Pancreas (tissue), 10 donors: ENCODE results near the gene PXDC1. TPM values are rescaled to one million over a fixed set of nuclear protein-coding genes. Genes with fewer than 3 reads are reported as not detected.

ENCODE experiments used
- ATAC-seq, 4 donors: fragments of 200-7000 bp; cut with Tn5 transposase; one replicate each; pipeline versions ENCODE4 v1.8.0 to v1.9.1; 2020; ENCODE audit warnings: mild to moderate bottlenecking in 4 of 4, moderate library complexity in 4 of 4
- DNase-seq, 6 donors: peaks; one replicate each; pipeline ENCODE4 v3.0.0-alpha.2; 2020
- FAIRE-seq: peaks from 2 replicates; lab custom pipeline; 2012; peaks lifted over from hg19 to GRCh38; lab: Jason Lieb, UNC
- H3K27ac ChIP-seq, 4 donors: fragments of 200-600 bp; sonication (generic); 1 replicate in 3 of 4; 2 replicates in 1 of 4; pipeline versions ENCODE4 v1.5.0 to v1.8.0; 2020
- H3K27me3 ChIP-seq, 4 donors: fragments of 200-600 bp; one replicate each; pipeline ENCODE4 v1.8.0; 2021
- H3K36me3 ChIP-seq, 3 donors: fragments of 200-600 bp; sonication (generic) in 1 of 3; one replicate each; pipeline versions ENCODE4 v1.5.0 to v1.8.0; 2020 to 2021
- H3K4me1 ChIP-seq, 3 donors: fragments of 200-600 bp; one replicate each; pipeline ENCODE4 v1.8.0; 2021
- H3K4me3 ChIP-seq, 4 donors: fragments of 200-600 bp; sonication (generic) in 2 of 4; one replicate each; pipeline versions ENCODE4 v1.5.0 to v1.8.0; 2020 to 2021
- H3K9me3 ChIP-seq, 4 donors: fragments of 200-600 bp; one replicate each; pipeline ENCODE4 v1.8.0; 2021
- CTCF ChIP-seq, 4 donors: fragments of 200-600 bp; sonication (generic) in 3 of 4; IDR thresholded peaks; one replicate each; pipeline versions ENCODE4 v1.5.0 to v1.8.0; 2021; ENCODE audit warnings: antibody characterized with exemption in 4 of 4
- WGBS, 2 donors: extraction: QIAGEN DNeasy Blood & Tissue Kit; methylation state at CpG; one replicate each; pipeline ENCODE4 v1.1.7; 2013; 5-methylcytosine and 5-hydroxymethylcytosine counted together
- intact Hi-C, 3 donors: fragments of 100-400 bp; cut with DNase I; formaldehyde crosslinking; loops; one replicate each; pipeline versions ENCODE4 v1.11.1 to v1.14.2; 2022
- polyA plus RNA-seq, 2 donors: library from polyadenylated mRNA; stranded (reverse); fragments of 200-250 nt; gene quantifications; one replicate each; pipeline ENCODE4 v1.2.3, GENCODE V29; 2013
- total RNA-seq, 6 donors: library from RNA; stranded (reverse); fragmentation: NEBNext Ultra II Directional in 4 of 6; extraction: Animal tissue kit (Norgen Biotek cat#: 25700) in 4 of 6; gene quantifications; one replicate each; pipeline versions ENCODE4 v1.2.1 to v1.2.4, GENCODE V29; 2021 to 2023
- donor health status: healthy with polysubstance abuse.
- donor health status: DM: no; HTN: no; CAD: no; lungs with moderate emphysema.
- donor health status: DM: no; HTN: no; CAD: no.
- donor health status: control.
- donor health status: control.
- donor health status: Bipolar disorder and iron deficiency.
- donor health status: DM: yes; HTN: yes; CAD: no.
- donor health status: DM: no; HTN: no; CAD: no.
- donor health status: DM: no; HTN: no; CAD: no.
- donor health status: DM: yes; HTN: yes; CAD: no.

The PXDC1 gene
- total and polyA plus RNA-seq, 8 donors, result 5.2 to 19.7 (median 11.1) TPM

- Histone ChIP-seq H3K4me3 (no peak overlapping the region), H3K36me3 (no peaks in the 10 kb centered on the region), H3K4me1 (no peaks in the 10 kb centered on the region), H3K27ac (no peak overlapping the region), H3K9me3 (no peaks in the 10 kb centered on the region), H3K27me3 (no peaks in the 10 kb centered on the region)
- 83 to 89% methylated on average over 3 of the region's 3 CpGs for WGBS, 2 donors
- no peak for DNase-seq
- intact Hi-C loops, result no loop called here
- FAIRE-seq, result no peak
- no peak for ATAC-seq
- no peak for TF ChIP-seq CTCF (IDR thresholded peaks at IDR 0.05)
Observed at GRCh38 chr6:3699231-3699630, 52.3 kb downstream of the PXDC1 start.

- DNase-seq (no peak), FAIRE-seq (no peak), ATAC-seq (no peak)
- Histone ChIP-seq H3K27me3 (no peaks in the 10 kb centered on the region), H3K4me1 (no peaks in the 10 kb centered on the region), H3K4me3 (no peak overlapping the region), H3K27ac (no peak overlapping the region), H3K9me3 (no peaks in the 10 kb centered on the region), H3K36me3 (no peaks in the 10 kb centered on the region)
- WGBS, 2 donors, result 87 to 91% methylated on average over 5 of the region's 5 CpGs
- TF ChIP-seq CTCF (IDR thresholded peaks at IDR 0.05), result no peak
- intact Hi-C loops, result no loop called here
Observed at GRCh38 chr6:3698021-3698420, 53.5 kb downstream of the PXDC1 start.

GRCh38 chr6:3697609-3698008 lies 53.9 kb downstream of the PXDC1 start:
- Histone ChIP-seq H3K9me3 (no peaks in the 10 kb centered on the region), H3K36me3 (no peaks in the 10 kb centered on the region), H3K4me3 (no peak overlapping the region), H3K27me3 (no peaks in the 10 kb centered on the region), H3K27ac (no peak overlapping the region), H3K4me1 (no peaks in the 10 kb centered on the region)
- ATAC-seq (peak in 1 of 4 donors; percentile 75), DNase-seq (no peak), FAIRE-seq (no peak)
- 87 to 100% methylated on average over 1 of the region's 1 CpG for WGBS, 2 donors
- TF ChIP-seq CTCF (IDR thresholded peaks at IDR 0.05), result no peak
- intact Hi-C loops, result no loop called here

- Histone ChIP-seq H3K27me3 (no peaks in the 10 kb centered on the region), H3K4me1 (no peaks in the 10 kb centered on the region), H3K9me3 (no peaks in the 10 kb centered on the region), H3K4me3 (no peak overlapping the region), H3K27ac (no peak overlapping the region), H3K36me3 (no peaks in the 10 kb centered on the region)
- intact Hi-C loops, result no loop called here
- ATAC-seq (no peak), FAIRE-seq (no peak), DNase-seq (no peak)
- TF ChIP-seq CTCF (IDR thresholded peaks at IDR 0.05), result no peak
- 77 to 80% methylated on average over 5 of the region's 5 CpGs for WGBS, 2 donors
Observed at GRCh38 chr6:3696525-3697088, 54.9 kb downstream of the PXDC1 start.

- no peak for TF ChIP-seq CTCF (IDR thresholded peaks at IDR 0.05)
- Histone ChIP-seq H3K27ac (no peak overlapping the region), H3K36me3 (no peaks in the 10 kb centered on the region), H3K27me3 (no peaks in the 10 kb centered on the region), H3K4me3 (no peak overlapping the region), H3K4me1 (no peaks in the 10 kb centered on the region), H3K9me3 (no peaks in the 10 kb centered on the region)
- WGBS, 2 donors, result 63 to 65% methylated on average over 2 of the region's 2 CpGs
- ATAC-seq, result no peak
- intact Hi-C loops, result no loop called here
- no peak for FAIRE-seq
- DNase-seq, result no peak
Observed at GRCh38 chr6:3695065-3695817, 56.3 kb downstream of the PXDC1 start.
